Inferior parietal cortex (tissue), 1 donor: ENCODE measurements around the gene IFT25.

Experiments used
- DNase-seq: peaks from one replicate; pipeline ENCODE4 v3.0.0-alpha.2; 2016; ENCODE audit errors: extremely low spot score

IFT25 gene

GRCh38 chr1:53957194-53957818 is 11.8 kb upstream of the IFT25 start:
- DNase-seq = no peak

GRCh38 chr1:53956308-53957168 is 11.0 kb upstream of the IFT25 start:
- DNase-seq = no peak

DNA sequence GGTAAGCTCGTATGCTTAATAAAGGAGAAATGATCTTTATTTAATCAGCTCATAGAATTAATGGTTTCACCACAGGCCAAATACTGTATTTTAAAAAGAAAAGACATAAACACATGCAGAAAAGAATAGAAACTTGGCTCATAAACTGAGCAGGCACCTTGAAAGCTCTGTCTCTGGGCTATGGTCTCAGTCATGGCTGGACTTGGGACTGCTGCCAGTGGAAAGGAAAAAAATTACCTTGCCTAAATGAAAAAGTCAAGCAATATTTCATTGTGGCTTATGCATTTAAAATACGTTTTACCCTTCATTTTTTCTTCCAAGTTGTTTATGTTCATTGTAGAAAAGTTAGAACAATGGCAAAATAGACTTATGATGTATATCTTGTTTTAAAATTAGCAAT is 8.6 kb upstream of the IFT25 start:
- no peak for DNase-seq

GRCh38 chr1:53951697-53952096 is 6.2 kb upstream of the IFT25 start:
- no peak for DNase-seq

- DNase-seq = no peak
Measured at GRCh38 chr1:53949023-53949990, 3.8 kb upstream of the IFT25 start.

DNA sequence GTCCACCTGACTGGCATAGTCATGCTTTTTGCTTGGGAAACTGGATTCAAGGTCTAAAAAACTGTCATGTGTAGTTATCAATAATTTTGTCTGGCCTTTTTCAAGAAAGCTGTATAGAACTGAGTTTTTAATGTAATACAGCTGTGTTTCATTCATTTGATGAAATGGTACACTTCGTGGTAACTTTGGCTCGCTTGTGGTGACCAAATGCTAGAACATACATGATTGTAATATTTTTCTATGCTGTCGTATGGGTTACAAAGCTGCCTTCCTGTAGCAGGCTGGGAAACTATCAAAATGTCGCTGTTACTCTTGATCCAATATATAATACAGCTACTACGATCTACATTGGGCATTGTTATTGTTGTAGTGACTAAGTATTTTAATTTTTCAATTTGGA is 2.8 kb upstream of the IFT25 start:
- DNase-seq = no peak

- DNase-seq = no peak
Measured at GRCh38 chr1:53947172-53947907, 1.8 kb upstream of the IFT25 start.

DNA sequence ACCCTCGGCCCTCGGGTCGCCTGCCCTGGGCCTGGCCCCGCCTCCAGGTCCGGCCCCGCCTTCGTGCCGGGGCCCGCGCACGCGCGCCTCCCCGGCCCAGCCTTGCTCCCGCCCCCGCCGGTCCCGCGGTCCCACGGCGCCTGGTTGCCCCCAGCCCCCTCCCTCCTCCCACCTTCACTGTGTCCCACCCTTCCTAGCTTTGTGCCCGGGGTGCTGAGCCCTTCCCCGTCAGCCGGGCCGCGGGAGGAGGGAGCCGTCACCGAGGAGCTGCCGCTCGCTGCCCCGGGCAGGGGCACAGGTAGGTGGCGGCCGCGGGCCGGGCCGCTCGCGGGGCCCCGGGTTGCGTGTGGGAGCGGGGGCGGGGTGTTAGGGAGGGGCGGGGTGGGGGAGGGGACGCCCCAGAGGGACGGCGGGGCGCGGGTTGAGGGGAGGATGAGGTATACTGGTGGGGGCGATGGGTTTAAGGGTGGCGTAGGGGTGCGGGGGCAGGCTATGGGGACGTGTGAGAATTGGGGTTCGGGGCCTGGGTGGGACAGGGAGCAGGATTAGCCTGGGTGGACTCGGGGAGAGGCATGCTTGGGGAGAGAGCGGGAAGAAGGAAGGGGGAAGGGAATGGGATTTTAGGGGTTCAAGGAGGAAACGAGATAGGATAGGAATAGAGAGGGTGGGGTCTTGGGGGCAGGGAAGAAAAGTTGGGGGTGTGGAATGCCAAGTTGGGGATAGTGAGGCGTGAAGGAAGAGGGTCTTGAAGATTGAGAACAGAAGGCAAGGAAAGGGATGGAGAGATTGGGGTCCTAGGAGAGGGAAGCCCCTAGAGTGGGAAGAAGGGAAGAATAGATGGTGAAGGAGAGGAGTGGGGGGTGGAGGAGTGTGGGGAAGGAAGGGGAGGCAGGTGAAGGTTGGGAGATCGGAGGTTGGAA is 1.0 kb upstream of the IFT25 start, which contains the start of gene LRRC42:
Gene LRRC42 (plus strand): TSS at position 99 of the 920 bp plus-strand sequence. CDS start 5,650 bp downstream, outside the sequence.
- no peak for DNase-seq

DNA sequence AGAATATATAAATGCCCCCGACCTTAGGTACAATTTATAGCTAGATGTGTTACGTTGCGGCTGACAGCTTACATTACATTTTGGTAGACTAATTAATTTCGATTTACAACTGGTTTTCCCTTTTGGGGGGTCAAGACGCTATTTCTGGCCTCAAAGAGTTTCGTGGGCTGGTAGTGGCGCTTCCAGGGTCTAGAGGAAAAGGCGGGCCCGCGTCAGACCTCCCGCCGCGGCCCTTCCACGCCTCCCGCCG is 391 bp downstream of the IFT25 start:
- DNase-seq = no peak

DNA sequence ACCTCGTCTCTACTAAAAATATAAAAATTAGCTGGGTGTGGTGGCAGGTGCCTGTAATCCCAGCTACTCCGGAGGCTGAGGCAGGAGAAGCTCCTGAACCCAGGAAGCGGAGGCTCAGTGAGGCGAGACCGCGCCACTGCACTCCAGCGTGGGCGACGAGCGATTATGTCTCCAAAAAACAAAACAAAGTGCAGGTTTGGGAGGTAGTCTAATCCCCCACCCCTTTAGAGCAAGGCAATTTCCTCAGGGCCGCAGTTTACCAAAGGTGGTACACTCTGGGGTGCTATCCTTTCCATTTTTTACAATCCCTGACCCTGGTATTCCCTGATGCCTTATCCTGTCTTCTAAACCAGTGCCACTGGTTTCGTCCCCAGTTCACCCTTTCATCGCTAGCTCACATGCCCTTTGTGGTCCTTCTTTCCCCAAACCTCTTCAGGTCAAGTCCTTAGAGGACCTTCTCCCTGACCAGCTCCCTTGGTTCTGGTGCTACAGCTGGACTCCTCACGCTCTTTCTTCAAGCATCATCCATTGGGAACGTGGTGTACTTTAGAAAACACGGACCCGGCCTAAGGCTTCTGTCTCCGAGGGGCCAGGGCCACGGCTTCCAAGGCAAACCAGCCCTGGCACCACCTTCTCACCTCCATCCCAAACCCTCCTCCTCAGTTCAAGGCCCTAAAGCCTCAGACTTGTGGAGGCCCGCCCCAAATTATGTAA is 873 bp downstream of the IFT25 start:
- DNase-seq = no peak

DNA sequence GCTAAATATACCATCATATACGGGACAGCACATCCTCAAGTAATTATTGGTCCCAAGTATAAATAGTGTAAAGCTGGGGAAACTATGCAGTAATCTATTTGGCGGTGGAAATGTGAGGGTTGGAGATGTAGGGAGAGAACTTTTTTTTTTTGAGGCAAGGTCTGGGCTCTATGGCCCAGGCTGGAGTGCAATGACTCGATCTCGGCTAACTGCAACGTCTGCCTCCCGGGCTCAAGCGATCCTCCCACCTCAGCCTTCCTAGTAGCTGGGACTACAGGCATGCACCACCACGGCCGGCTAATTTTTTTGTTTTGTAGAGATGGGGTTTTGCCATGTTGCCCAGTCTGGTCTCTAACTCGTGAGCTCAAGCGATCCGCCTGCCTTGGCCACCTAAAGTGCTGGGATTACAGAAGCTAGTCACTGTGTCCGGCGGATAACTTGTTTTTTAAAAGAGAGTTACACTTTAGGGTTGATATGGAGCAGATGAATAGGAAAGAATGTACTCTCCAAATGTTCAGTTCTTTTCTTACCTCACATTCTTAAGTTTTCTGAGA is 1.9 kb downstream of the IFT25 start:
- DNase-seq = no peak

GRCh38 chr1:53943090-53943489 is 2.4 kb downstream of the IFT25 start:
- no peak for DNase-seq

DNA sequence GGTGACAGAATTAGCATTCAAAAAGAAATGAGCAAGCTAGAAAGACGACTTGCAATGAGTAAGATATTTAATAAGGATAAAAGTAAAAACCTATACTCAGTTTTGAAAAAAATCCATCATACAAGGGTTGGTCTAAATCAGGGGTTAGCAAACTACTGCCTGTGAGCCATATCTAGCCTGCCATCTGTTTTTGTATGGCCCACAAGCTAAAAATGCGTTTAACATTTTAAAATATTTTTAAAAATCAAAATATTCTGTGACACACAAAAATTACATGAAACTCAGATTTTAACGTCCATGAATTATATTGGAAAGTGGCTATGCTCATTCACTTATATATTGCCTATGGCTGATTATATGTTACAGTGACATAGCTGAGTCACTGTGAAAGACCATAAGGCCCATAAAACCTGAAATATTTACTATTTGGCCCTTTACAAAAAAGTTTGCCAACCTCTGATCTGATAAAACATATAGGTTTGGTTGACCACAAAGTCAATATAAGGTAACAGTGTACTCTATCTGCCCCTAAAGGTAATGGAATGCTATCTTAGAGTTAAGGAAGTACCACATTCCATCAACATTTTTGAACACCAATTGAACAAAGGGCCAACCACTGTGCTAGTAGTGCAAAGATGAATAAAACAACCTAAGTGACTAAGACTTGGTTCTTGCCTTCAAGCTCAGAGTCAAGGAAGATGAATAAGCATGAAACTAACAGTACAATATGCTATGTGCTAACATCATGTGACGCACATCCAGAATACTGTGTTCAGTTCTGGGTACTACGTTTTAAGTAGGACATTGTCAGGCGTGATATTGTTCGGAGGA is 3.2 kb downstream of the IFT25 start:
- DNase-seq = no peak

DNA sequence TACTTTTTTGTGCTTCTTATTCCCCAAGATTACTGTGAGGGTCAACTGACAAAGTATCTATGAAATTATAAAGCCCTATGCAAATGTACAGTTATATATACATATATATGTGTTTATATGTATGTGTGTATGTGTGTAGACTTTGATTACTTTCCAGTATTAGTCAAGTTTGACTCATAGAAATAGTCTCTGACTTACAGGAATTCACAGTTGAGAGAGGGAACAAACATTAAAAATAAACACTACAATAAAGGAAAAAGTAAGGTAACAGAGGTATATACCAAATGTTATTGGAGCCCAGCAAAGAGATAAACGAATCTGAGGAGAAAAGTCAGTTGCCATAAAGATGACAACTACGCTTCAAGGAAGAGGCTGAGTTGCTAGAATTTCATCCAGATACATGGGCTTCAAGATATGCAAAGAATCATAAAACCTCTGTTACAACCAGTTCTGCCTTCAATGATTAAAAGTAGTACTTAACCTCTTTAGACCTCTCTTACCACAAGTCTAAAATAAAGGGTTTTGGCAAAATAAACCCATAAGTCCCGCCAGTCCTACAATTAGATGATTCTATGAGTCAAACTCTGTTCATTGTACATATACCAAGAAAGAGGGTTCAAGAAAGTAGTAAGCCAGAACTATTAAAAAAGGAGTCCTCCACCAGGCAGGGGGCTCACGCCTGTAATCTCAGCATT is 7.2 kb downstream of the IFT25 start:
- DNase-seq = no peak

DNA sequence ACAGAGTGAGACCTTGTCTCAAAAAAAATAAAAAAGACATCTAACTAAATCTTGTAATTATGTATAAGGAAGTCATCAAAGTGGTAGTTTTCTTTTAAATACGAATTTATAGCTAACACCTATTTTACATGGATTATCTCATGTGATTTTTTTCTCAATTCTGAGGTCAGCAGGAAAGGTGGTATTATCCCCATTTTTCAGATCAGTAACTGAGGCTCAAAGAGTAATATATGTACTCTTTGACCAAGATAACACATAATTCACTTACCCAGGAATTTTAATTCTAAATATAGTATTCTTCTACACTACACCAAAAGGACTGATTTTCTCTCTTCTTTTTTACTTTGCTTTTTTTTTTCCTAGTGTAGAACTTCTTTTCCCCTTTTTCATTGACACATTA is 9.1 kb downstream of the IFT25 start:
- DNase-seq = no peak

DNA sequence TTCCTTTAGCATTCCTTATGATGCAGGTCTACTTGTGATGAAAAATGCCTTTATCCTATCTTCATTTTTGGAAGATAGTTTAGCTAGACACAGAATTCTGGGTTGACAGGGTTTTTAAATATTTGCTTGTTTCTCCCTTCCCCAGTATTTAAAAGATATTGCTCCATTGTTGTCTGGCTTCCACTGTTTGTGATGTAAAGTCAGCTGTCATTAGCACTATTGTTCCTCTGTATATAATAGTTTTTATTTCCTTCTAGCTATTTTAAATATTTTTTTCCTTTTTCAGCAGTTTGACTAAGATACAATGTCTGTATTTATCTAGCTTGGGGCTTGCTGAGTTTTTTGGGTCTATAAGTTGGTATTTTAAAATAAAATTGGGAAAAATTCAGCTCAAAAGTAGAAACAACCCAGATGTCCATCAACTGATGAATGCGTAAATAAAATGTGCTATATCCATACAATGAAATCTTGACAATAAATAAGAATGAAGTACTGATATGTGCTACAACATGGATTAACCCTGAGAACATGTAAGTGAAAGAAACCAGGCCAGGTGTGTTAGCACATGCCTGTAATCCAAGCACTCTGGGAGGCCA is 11.2 kb downstream of the IFT25 start:
- DNase-seq = no peak

DNA sequence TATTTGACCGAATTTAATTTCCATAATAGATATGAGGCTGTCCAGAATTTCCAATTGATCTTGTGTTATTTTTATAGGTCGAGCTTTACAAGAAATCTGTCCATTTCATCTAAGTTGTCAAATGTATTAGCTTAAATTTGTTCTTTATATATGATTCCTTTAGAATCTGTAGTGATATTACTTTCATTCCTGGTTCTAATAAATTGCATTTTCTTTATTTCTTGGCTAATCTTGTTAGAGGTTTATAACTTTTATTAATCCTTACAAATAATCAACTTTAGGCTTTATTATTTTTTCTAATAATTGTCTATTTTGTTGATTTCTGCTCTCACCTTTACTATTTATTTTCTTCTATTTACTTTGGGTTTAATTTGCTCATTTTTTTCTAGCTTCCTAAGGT is 14.0 kb downstream of the IFT25 start:
- no peak for DNase-seq

DNA sequence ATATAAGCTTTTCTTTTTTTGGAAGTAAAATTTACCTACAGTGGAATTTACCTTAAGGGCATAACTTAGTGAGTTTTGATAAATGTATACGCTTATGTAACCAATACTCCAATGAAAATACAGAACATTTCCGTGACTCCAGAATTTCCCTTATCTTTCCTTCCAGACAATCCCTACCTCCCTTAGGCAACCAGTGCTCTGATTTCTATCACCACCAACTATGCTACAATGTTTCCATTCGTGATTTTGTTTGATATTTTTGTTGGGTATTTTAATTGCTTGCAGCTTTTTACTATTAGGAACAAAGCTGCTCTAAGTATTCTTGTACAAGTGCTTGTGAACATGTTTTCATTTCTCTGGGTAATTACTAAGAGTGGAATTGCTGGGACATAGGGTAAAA is 14.6 kb downstream of the IFT25 start:
- DNase-seq = no peak
